Measurements from ENCODE around the gene EMC7. TPM values are rescaled to one million over a fixed set of nuclear protein-coding genes. Genes with fewer than 3 reads are reported as not detected.
A peak's percentile ranks its signal among the peaks of the same experiment; 100 is the strongest.

The EMC7 gene
- total and polyA plus RNA-seq, 9 of the 15 experiments (the other 6 are each of a cell fraction or from before 2014, with no cell fraction given): 25.8 to 92.8 (median 49.7) TPM

DNA sequence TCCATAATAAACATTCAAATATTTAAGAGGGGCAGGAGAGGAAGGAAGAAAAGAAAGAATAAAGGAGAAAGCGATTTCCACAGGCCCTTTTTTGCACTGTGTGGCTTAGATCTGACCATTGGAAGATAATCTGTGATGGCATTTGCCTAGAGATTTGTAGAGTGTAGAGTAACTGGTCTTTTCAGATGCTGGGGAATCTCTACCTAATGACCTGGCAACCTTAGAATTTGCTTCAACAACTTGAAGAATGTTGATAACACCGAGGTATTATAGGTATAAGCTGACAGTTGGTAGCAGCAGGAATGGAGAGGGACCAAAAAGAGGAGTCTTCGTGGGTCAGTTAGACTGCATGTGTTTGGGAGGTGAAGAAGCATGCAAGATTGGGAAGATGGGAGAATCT is 41.7 kb downstream of the EMC7 start (continued):
- TF ChIP-seq, protein P1, sequence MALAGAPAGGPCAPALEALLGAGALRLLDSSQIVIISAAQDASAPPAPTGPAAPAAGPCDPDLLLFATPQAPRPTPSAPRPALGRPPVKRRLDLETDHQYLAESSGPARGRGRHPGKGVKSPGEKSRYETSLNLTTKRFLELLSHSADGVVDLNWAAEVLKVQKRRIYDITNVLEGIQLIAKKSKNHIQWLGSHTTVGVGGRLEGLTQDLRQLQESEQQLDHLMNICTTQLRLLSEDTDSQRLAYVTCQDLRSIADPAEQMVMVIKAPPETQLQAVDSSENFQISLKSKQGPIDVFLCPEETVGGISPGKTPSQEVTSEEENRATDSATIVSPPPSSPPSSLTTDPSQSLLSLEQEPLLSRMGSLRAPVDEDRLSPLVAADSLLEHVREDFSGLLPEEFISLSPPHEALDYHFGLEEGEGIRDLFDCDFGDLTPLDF (CRISPR knock-in tag; IDR thresholded peaks at IDR 0.05): no peak
- TF ChIP-seq ZNF146 (CRISPR knock-in tag; IDR thresholded peaks at IDR 0.05; ENCODE audit: unreplicated experiment) (no peak), SPI1 (IDR thresholded peaks at IDR 0.05; ENCODE audit: borderline replicate concordance, low read depth, low read length) (no peak), ZBTB9 (CRISPR knock-in tag; IDR thresholded peaks at IDR 0.05) (no peak), ZNF133 (CRISPR knock-in tag; IDR thresholded peaks at IDR 0.05) (no peak), PHF21A (IDR thresholded peaks at IDR 0.05; ENCODE audit: borderline replicate concordance, low read depth) (no peak), KDM2B (CRISPR knock-in tag; IDR thresholded peaks at IDR 0.05) (no peak)

DNA sequence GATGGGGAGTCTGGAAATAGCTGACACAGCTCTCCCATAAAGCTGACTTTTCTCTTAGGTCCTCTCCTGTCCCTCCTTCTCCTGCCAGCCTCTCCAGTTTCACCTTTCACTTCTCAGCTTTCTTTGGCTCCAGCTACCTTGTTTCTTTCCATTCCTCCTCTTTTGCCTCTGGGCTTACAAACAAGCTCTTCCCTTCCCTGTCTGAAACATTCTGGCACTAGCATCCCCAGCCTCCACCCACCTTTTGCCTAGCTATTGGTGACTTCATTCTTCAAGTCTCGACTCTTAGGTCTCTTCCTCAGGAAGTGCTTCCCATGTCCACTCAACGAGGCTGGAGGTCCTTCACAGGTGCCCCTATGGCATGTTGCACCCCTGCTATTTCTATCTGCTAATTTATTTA is 42.2 kb downstream of the EMC7 start:
- Histone ChIP-seq H3K4me1 (replicated peaks in 1 of 2; ENCODE audit: control insufficient read depth in 2 of 2, insufficient read depth in 2 of 2, low read length in 2 of 2) (no peaks in the 10 kb centered on the region), H3K27ac (ENCODE audit: extremely low read depth, low read depth, low read length) (no peak overlapping the region), H3K79me2 (ENCODE audit: control insufficient read depth, insufficient read depth, low read length) (no peaks in the 10 kb centered on the region), H3K4me3 (no peak overlapping the region), H3K9ac (ENCODE audit: insufficient read depth in 1 of 2, low read depth in 2 of 2, low read length in 2 of 2) (no peak overlapping the region), H2AFZ (ENCODE audit: low read depth, low read length) (no peak overlapping the region), H3K27me3 (ENCODE audit: control insufficient read depth in 2 of 2, insufficient read depth in 2 of 2, low read length in 2 of 2) (peaks cover 2 to 4% of the 10 kb centered on the region in 2 experiments; a peak in 2 of 5 replicates), H3K36me3 (ENCODE audit: control insufficient read depth, insufficient read depth, low read length) (no peaks in the 10 kb centered on the region), H3K4me2 (ENCODE audit: insufficient read depth, low read length) (no peak overlapping the region), H3K9me1 (ENCODE audit: control insufficient read depth, insufficient read depth, low read length) (no peaks in the 10 kb centered on the region), H4K20me1 (replicated peaks; ENCODE audit: control insufficient read depth, insufficient read depth, low read length) (no peaks in the 10 kb centered on the region), H3K9me3 (replicated peaks; ENCODE audit: control insufficient read depth, insufficient read depth, low read depth, low read length) (peaks cover 2% of the 10 kb centered on the region; the same call in 1 of the 2 replicates)
- intact Hi-C loops (cut with micrococcal nuclease): no loop called here
- POLR2A ChIA-PET: no interaction called here
- in situ Hi-C loops (cut with MboI): no loop called here
- no peak for FAIRE-seq
- no peak for ATAC-seq
- CTCF ChIA-PET (ENCODE audit: low intra/inter-chr PET ratio): no interaction called here
- no peak for DNase-seq (ENCODE audit: extremely low read depth in 1 of 4, low spot score in 3 of 4)
- BruUV-seq (replicated peaks): no TSS peak
- TF ChIP-seq, protein P2, sequence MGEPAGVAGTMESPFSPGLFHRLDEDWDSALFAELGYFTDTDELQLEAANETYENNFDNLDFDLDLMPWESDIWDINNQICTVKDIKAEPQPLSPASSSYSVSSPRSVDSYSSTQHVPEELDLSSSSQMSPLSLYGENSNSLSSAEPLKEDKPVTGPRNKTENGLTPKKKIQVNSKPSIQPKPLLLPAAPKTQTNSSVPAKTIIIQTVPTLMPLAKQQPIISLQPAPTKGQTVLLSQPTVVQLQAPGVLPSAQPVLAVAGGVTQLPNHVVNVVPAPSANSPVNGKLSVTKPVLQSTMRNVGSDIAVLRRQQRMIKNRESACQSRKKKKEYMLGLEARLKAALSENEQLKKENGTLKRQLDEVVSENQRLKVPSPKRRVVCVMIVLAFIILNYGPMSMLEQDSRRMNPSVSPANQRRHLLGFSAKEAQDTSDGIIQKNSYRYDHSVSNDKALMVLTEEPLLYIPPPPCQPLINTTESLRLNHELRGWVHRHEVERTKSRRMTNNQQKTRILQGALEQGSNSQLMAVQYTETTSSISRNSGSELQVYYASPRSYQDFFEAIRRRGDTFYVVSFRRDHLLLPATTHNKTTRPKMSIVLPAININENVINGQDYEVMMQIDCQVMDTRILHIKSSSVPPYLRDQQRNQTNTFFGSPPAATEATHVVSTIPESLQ (CRISPR knock-in tag; IDR thresholded peaks at IDR 0.05): no peak
- peak; percentile 41; the same call in 1 of the 2 replicates for TF ChIP-seq ZNF316 (IDR thresholded peaks at IDR 0.05)
- TF ChIP-seq C11orf30 (IDR thresholded peaks at IDR 0.05; ENCODE audit: low read depth): 0 out of 2 replicates have a peak, but pooled peaks have one; percentile 21
- no peak for TF ChIP-seq PCBP2 (IDR thresholded peaks at IDR 0.05; ENCODE audit: low read depth, low read length, poor library complexity, severe bottlenecking)
- WGBS (ENCODE audit: insufficient coverage, low coverage, missing lambda C conversion rate): 4% methylated on average over 2 of the region's 2 CpGs

Measured in K562 (cell line).